Measurements from ENCODE around the gene GIMAP7. TPM values are rescaled to one million over a fixed set of nuclear protein-coding genes. Genes with fewer than 3 reads are reported as not detected.

Gene GIMAP7
- total RNA-seq, result 0.11 TPM in 1 of 2 replicates, not detected in the other

GRCh38 chr7:150514748-150515222, at the start of gene GIMAP7:
GIMAP7 (plus strand) TSS chr7:150514872; CDS start chr7:150519975, 5,103 bp downstream.

GRCh38 chr7:150567169-150567568, 52.5 kb downstream of the GIMAP7 start, which contains the start of gene GIMAP4:
GIMAP4 (plus strand) TSS chr7:150567390; CDS start chr7:150569902, 2,512 bp downstream.

Other genes with a start within 250 kb of the GIMAP7 start
- 1.9 and 2.2 TPM in 2 replicates for gene LRRC61, start 191.5 kb upstream of the GIMAP7 start, total RNA-seq
- 1.00 and 1.5 TPM in 2 replicates for gene ACTR3C, start 191.3 kb upstream of the GIMAP7 start, total RNA-seq
- gene RARRES2, start 173.2 kb upstream of the GIMAP7 start, total RNA-seq, result 3.3 and 27.1 TPM in 2 replicates
- 55.6 and 67.2 TPM in 2 replicates for gene REPIN1, start 146.1 kb upstream of the GIMAP7 start, total RNA-seq
- gene ZNF775, start 135.5 kb upstream of the GIMAP7 start, total RNA-seq, result 6.3 and 7.5 TPM in 2 replicates
- under 0.01 and 0.12 TPM in 2 replicates for gene GIMAP8, start 64.2 kb upstream of the GIMAP7 start, total RNA-seq
- gene GIMAP4, start 52.5 kb downstream of the GIMAP7 start, total RNA-seq, result 0.44 and 0.50 TPM in 2 replicates
- 0.11 and 0.25 TPM in 2 replicates for gene GIMAP6, start 117.5 kb downstream of the GIMAP7 start, total RNA-seq
- gene GIMAP2, start 170.8 kb downstream of the GIMAP7 start, total RNA-seq, result 0.44 and 2.9 TPM in 2 replicates
- gene GIMAP1, start 201.7 kb downstream of the GIMAP7 start, total RNA-seq, result under 0.01 and 0.12 TPM in 2 replicates
- under 0.01 TPM in 1 of 2 replicates, not detected in the other for gene GIMAP5, start 222.5 kb downstream of the GIMAP7 start, total RNA-seq

All from uterine smooth muscle cell (primary cell).